ENCODE data around the gene MAB21L2.

MAB21L2 gene

GRCh38 chr4:150625033-150625432 lies 43.1 kb downstream of the MAB21L2 start:
- no peak for DNase-seq

- DNase-seq, result no peak
These were observed 46.1 kb downstream of the MAB21L2 start for GRCh38 chr4:150628073-150628472.

GRCh38 chr4:150632639-150633038 lies 50.7 kb downstream of the MAB21L2 start:
- no peak for DNase-seq
